GM18499 (cell line): ENCODE results near the gene EFR3B.

Experiments used
- ATAC-seq: cut with Tn5 transposase; IDR thresholded peaks from one replicate; pipeline ENCODE4 v1.9.1; 2021; ENCODE audit warnings: moderate number of reproducible peaks; ENCODE audit not compliant: insufficient read depth, unreplicated experiment

Gene EFR3B

GRCh38 chr2:25066455-25066854, 24.6 kb downstream of the EFR3B start:
- ATAC-seq = no peak

- ATAC-seq = no peak
Observed at GRCh38 chr2:25068217-25068616, 26.3 kb downstream of the EFR3B start.

- no peak for ATAC-seq
Observed at GRCh38 chr2:25071966-25072365, 30.1 kb downstream of the EFR3B start.

- no peak for ATAC-seq
Observed at GRCh38 chr2:25072606-25073005, 30.7 kb downstream of the EFR3B start.

- ATAC-seq = no peak
Observed at GRCh38 chr2:25073025-25073424, 31.1 kb downstream of the EFR3B start.

GRCh38 chr2:25073914-25074313, 32.0 kb downstream of the EFR3B start:
- no peak for ATAC-seq

DNA sequence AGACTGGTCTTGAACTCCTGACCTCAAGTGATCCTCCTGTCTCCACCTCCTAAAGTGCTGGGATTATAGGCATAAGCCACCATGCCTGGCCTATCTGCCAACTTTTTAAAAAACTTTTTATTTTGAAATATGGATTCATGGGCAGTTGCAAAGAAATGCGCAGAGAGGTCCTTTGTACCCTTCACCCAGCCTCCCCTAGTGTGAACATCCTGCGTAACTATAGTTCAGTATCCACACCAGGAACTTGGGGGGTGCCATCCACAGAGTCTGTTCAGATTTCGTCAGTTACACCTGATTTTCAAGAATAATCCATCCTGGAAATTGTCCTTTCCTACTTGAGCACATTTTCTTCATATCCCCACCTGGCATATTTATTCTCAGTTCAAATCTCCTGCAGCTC, 33.0 kb downstream of the EFR3B start:
- no peak for ATAC-seq

GRCh38 chr2:25076749-25077148, 34.9 kb downstream of the EFR3B start:
- ATAC-seq = no peak

GRCh38 chr2:25077789-25078169, 35.9 kb downstream of the EFR3B start:
- no peak for ATAC-seq

DNA sequence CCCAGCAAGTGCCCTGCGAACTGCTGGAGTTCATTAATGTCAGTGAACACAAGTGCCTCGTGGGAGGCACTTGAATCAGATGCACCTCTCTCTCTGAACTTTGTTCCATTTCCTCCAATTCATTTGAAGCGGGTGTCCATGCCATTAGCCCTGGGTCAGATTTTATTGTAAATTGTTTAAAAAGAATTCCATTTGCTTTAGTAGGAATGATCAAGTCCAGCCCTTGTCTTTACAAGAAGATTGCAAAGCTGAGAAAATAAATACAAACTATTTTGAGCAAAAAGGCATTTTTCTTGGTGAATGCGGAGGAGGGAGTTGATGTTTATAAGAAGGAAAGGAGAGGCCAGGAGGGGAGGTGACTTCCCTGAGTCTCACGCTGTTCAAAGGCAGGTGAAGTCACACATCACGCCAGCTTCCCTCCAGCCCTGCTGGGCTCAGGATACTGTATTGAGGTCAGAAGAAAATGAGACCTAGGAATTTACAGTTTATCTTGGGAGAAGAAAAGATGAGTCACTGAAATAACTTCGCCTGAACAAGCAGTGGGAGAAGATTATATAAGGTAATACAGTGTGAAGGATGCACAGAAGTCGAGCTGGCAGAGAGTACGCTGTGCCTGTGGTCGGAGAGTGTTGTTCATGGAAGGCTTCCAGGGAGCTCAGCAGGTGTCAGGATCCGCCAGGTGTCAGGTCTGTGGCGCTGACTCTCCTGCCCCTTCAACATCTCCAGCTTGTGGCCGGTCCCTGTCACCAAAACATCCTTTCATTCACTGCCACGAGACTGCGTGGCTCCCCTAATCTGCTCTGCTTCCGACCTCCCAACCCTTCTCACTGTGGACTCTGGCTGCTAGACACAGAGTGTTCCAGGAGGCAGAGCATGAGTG, 36.5 kb downstream of the EFR3B start:
- no peak for ATAC-seq

DNA sequence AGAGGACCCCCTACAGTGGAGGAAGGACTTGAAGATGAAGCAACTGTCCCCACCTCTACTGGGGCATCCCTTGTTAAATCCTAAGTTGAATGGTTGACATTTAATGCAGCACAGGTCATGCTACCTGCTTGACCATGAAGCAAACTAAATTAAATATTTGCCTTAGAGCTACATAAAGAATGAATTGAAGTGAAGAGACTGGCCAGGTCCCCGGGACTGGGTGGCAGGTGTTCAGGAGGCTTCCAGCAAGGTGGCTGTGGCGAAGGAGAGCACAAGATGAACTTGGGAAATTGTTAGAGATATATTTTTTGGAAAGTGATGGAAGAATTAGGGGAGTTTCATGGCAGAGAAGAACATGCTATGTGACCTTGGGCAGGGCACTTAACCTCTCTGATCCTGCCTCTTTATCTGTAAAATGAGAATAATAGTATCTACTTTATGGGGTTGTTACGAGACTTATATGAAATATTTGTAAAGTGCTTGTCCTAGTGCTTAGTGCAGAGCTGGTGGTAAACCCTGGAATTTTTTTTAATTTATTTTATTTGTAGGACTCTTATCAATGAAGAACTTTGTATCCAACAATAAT, 37.3 kb downstream of the EFR3B start:
- ATAC-seq = no peak

- ATAC-seq = no peak
Observed at GRCh38 chr2:25081237-25081790, 39.4 kb downstream of the EFR3B start.

- no peak for ATAC-seq
Observed at GRCh38 chr2:25082002-25082622, 40.2 kb downstream of the EFR3B start.

GRCh38 chr2:25085761-25086560, 44.1 kb downstream of the EFR3B start:
- no peak for ATAC-seq

DNA sequence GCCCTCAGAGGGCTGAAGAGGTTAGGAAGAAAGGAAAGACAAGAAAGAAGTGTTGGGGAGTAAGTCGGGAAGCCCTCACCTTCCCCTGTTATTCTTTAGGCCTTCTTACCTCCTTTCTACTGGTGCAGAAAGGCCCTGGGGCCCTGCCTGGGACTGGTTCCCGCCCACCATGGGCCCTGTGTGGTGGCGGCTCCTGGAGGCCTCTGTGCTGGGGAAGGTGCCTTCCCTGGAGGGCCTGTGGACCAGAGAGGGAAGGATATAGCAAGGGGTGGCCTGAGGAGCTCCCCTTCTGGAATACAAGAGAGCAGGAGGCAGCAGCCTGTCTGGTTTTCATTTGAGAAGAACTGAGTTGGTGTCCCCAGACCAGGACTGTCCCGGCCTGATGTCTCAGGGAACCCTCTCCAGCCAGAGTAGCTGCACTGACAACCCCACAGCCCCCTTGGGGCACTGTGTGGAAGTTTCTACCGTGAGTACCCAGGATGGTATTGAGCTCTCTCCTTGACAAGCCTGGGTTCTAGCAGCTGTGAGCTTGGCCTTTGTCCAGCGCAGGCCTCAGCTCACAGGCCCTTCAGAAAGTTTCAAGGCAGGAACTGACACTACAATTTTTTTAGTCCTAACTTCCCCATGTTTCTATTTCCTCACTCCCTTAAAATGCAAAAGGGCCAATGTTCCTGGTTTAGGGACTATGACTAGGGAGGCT, 47.1 kb downstream of the EFR3B start:
- no peak for ATAC-seq

- no peak for ATAC-seq
Observed at GRCh38 chr2:25089605-25090315, 47.9 kb downstream of the EFR3B start.

DNA sequence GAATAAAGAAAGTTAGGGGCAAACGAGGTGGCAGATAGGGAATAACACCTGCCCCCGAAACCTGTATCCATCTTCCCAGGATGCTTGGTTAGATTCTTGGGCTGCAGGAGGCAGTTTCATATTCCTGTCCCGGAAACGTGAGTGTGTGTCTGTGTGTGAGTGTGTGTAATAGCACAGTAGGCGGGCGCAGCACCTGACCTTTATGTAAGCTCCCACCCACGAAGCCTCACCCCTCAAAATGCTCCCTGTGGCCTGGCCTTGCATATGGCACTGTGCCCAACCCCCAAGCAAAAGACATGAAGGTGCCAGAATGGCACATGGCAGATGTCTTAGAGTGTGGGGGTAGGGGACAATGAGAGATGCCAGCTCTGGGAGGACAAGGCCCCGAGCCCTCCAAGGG, 48.9 kb downstream of the EFR3B start:
- no peak for ATAC-seq

DNA sequence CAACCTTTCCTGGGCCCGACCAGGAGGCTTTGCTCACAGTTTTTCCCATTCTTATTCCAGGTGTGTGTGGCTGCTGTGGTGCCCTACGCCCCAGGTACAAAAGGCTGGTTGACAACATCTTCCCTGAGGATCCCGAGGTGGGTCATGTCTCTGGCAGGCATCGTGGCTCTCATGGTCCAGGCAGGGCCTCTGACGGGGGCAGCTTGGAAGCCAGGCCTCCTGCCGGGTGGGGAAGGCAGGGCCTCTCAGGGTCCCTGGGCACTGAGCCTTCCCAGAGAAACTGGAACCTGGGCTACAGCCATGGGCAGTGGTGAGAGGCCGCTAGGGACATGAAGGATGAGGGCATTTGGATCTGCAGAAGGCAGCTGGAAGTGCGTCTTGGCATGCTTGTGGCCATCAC, 49.4 kb downstream of the EFR3B start:
- no peak for ATAC-seq

DNA sequence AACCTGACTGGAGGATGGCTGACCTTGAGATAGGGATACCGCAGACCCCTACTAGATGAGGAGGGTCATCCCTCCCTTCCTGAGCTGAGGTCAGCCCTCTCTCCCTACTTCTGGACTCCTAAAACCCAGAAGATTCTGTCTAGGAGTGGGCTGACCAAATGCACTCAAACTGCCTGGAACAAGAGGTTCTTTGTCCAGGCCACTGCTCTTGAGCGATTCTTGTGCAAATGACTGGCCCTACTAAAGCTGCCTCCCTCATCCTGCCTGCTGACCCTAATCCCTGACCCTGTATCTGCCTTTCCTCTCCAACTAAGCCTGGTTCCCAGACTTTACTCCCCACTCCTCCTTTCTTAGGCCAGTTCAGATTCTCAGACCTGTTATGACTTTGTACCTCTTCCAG, 56.2 kb downstream of the EFR3B start:
- no peak for ATAC-seq
